ENCODE results near the gene EHD4.

GRCh38 chr15:41894791-41895463, 77.4 kb downstream of the EHD4 start:
- TF ChIP-seq KLF16 (tag by site-specific recombination; IDR thresholded peaks at IDR 0.05) (no peak), CTCF (tag by site-specific recombination; IDR thresholded peaks at IDR 0.05) (no peak), ZNF561 (tag by site-specific recombination; IDR thresholded peaks at IDR 0.05; ENCODE audit: borderline replicate concordance) (no peak), ATF2 (tag by site-specific recombination; IDR thresholded peaks at IDR 0.05; ENCODE audit: low read depth) (no peak), BCL11A (tag by site-specific recombination; IDR thresholded peaks at IDR 0.05; ENCODE audit: low read depth) (no peak), WT1 (tag by site-specific recombination; IDR thresholded peaks at IDR 0.05) (no peak), ZBTB1 (tag by site-specific recombination; IDR thresholded peaks at IDR 0.05) (no peak), PRDM1 (tag by site-specific recombination; IDR thresholded peaks at IDR 0.05) (no peak)

All from HEK293 (cell line).